GM12891 (cell line): ENCODE data around the gene ZCCHC2.

Experiments used
- POLR2A ChIP-seq: IDR thresholded peaks from 2 replicates; pipeline ENCODE4 v1.6.1; 2011; ENCODE audit warnings: low read depth, low read length, control low read depth
- POLR2AphosphoS5 ChIP-seq: IDR thresholded peaks from 2 replicates; pipeline ENCODE4 v1.6.1; 2011; ENCODE audit warnings: low read depth, low read length, control low read depth
- SPI1 ChIP-seq: IDR thresholded peaks from 2 replicates; pipeline ENCODE4 v1.6.1; 2011; ENCODE audit warnings: low read depth, low read length, control low read depth

GRCh38 chr18:62529597-62529996 lies 6.8 kb downstream of the ZCCHC2 start:
- no peak for TF ChIP-seq POLR2A
- no peak for TF ChIP-seq POLR2AphosphoS5
- no peak for TF ChIP-seq SPI1
